Measurements from ENCODE around the gene ZBTB20.

DNA sequence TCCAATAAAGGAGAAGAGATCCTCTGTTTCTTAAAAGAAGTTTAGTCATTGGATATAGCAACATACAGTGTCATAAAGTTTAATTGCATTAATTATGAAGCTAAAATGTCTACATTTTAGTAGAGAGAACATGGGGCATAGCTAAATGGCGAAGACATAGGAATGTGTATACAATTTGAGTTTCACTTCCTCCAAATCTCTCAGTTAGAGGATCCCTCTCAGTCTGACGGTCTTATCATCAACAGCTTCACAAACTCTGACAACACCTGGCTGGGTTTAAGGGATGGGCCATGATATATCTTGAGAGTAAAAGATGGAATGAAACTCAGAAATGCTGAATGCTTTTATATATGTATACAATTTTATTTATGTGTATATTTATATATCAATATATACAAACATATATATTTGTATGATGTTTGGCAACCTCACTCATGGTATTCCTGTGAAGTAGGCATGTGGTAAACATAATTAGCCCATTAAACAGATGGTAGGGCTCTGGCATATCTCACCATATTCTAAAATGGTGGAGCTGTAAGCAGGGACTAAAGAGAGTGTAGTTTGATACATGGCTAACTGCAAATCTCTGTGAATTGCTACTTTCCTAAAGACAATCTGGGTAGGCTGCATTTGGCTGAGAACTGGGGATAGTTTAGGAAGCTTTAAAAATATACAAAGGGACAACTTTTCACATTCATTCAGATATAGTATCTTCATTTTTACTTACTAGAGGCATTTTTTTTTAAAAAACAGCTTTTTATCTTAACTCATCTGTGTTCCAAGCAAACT lies 741.7 kb downstream of the ZBTB20 start:
- no peak for TF ChIP-seq EZH2phosphoT487 (IDR thresholded peaks at IDR 0.05; ENCODE audit: low read length)
- TF ChIP-seq, protein P1, sequence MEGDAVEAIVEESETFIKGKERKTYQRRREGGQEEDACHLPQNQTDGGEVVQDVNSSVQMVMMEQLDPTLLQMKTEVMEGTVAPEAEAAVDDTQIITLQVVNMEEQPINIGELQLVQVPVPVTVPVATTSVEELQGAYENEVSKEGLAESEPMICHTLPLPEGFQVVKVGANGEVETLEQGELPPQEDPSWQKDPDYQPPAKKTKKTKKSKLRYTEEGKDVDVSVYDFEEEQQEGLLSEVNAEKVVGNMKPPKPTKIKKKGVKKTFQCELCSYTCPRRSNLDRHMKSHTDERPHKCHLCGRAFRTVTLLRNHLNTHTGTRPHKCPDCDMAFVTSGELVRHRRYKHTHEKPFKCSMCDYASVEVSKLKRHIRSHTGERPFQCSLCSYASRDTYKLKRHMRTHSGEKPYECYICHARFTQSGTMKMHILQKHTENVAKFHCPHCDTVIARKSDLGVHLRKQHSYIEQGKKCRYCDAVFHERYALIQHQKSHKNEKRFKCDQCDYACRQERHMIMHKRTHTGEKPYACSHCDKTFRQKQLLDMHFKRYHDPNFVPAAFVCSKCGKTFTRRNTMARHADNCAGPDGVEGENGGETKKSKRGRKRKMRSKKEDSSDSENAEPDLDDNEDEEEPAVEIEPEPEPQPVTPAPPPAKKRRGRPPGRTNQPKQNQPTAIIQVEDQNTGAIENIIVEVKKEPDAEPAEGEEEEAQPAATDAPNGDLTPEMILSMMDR (IDR thresholded peaks at IDR 0.05; ENCODE audit: low read length), result no peak

All from MM.1S (cell line).